HG02970 (cell line): ENCODE data around the gene PMFBP1.
A peak's percentile ranks its signal among the peaks of the same experiment; 100 is the strongest.

Experiments
- ATAC-seq: cut with Tn5 transposase; IDR thresholded peaks from one replicate; pipeline ENCODE4 v1.9.1; 2021; ENCODE audit warnings: mild to moderate bottlenecking, moderate library complexity, moderate number of reproducible peaks; ENCODE audit not compliant: unreplicated experiment, low FRiP score

PMFBP1 gene

GRCh38 chr16:72172105-72173034 lies at the start of gene PMFBP1:
TSS of gene PMFBP1 (minus strand) at chr16:72172155. CDS start at chr16:72171208, 947 bp downstream.
- peak; percentile 99 for ATAC-seq

- no peak for ATAC-seq
These were observed 49.7 kb upstream of the PMFBP1 start for GRCh38 chr16:72221630-72222024.

- ATAC-seq, result no peak
These were observed 49.1 kb upstream of the PMFBP1 start for GRCh38 chr16:72220875-72221629.

- no peak for ATAC-seq
These were observed 47.3 kb upstream of the PMFBP1 start for GRCh38 chr16:72219282-72219681.

- ATAC-seq, result no peak
These were observed 44.8 kb upstream of the PMFBP1 start for GRCh38 chr16:72216767-72217166.

- no peak for ATAC-seq
These were observed 42.9 kb upstream of the PMFBP1 start for GRCh38 chr16:72214821-72215220.

GRCh38 chr16:72211110-72211509 lies 39.2 kb upstream of the PMFBP1 start:
- ATAC-seq, result no peak

- ATAC-seq, result no peak
These were observed 38.6 kb upstream of the PMFBP1 start for GRCh38 chr16:72210555-72210954.

- no peak for ATAC-seq
These were observed 38.1 kb upstream of the PMFBP1 start for GRCh38 chr16:72210072-72210471.

- ATAC-seq, result no peak
These were observed 34.3 kb upstream of the PMFBP1 start for GRCh38 chr16:72206299-72206698.

GRCh38 chr16:72203401-72203800 lies 31.4 kb upstream of the PMFBP1 start:
- no peak for ATAC-seq

- no peak for ATAC-seq
These were observed 30.1 kb upstream of the PMFBP1 start for GRCh38 chr16:72202014-72202413.

GRCh38 chr16:72201387-72201786 lies 29.4 kb upstream of the PMFBP1 start:
- no peak for ATAC-seq

- no peak for ATAC-seq
These were observed 27.9 kb upstream of the PMFBP1 start for GRCh38 chr16:72199761-72200337.

GRCh38 chr16:72198771-72199201 lies 26.8 kb upstream of the PMFBP1 start:
- ATAC-seq, result no peak

GRCh38 chr16:72198021-72198711 lies 26.2 kb upstream of the PMFBP1 start:
- ATAC-seq, result no peak

GRCh38 chr16:72197545-72197944 lies 25.6 kb upstream of the PMFBP1 start:
- ATAC-seq, result no peak

GRCh38 chr16:72195609-72196008 lies 23.7 kb upstream of the PMFBP1 start:
- no peak for ATAC-seq

- no peak for ATAC-seq
These were observed 19.6 kb upstream of the PMFBP1 start for GRCh38 chr16:72191551-72191950.

- ATAC-seq, result no peak
These were observed 18.0 kb upstream of the PMFBP1 start for GRCh38 chr16:72189865-72190371.
